ENCODE data around the gene VTI1A. TPM values are rescaled to one million over a fixed set of nuclear protein-coding genes. Genes with fewer than 3 reads are reported as not detected.

VTI1A gene
- total and polyA plus RNA-seq, 2 experiments from 2014 or later: 26.8 to 31.0 TPM

GRCh38 chr10:112746329-112746728 lies 299.3 kb downstream of the VTI1A start:
- Mint-ChIP-seq H3K36me3 (ENCODE audit: low read depth) (no peaks in the 10 kb centered on the region), H3K9me3 (no peaks in the 10 kb centered on the region), H3K27me3 (ENCODE audit: insufficient read depth, low read depth, poor library complexity) (peaks cover 3% of the 10 kb centered on the region), H3K4me3 (no peak overlapping the region), H3K27ac (no peak overlapping the region), H3K4me1 (peaks cover 26% of the 10 kb centered on the region)
- DNase-seq (ENCODE audit: low spot score) (no peak), ATAC-seq (no peak)
- Histone ChIP-seq H4K20me1 (replicated peaks; ENCODE audit: insufficient read depth) (no peaks in the 10 kb centered on the region), H3K27ac (ENCODE audit: low read depth) (no peak overlapping the region), H3K4me2 (no peak overlapping the region), H3K79me2 (replicated peaks; ENCODE audit: insufficient read depth) (no peaks in the 10 kb centered on the region), H3K4me1 (ENCODE audit: insufficient read depth) (peaks cover 18% of the 10 kb centered on the region; the same call in 1 of the 2 replicates), H3K9me2 (ENCODE audit: insufficient read depth) (no peaks in the 10 kb centered on the region), H2AFZ (no peak overlapping the region), H3K4me3 (no peak overlapping the region), H3F3A (replicated peaks; ENCODE audit: low read depth) (0 out of 2 replicates have a peak, but pooled peaks cover 3% of the 10 kb centered on the region), H3K27me3 (ENCODE audit: insufficient read depth) (no peaks in the 10 kb centered on the region), H3K36me3 (ENCODE audit: insufficient read depth) (no peaks in the 10 kb centered on the region)
- no peak for TF ChIP-seq ZNF114 (CRISPR knock-in tag; IDR thresholded peaks at IDR 0.05)
- TF ChIP-seq EZH2 (IDR thresholded peaks at IDR 0.05; ENCODE audit: low read depth, unreplicated experiment): no peak
- TF ChIP-seq POLR2AphosphoS5 (IDR thresholded peaks at IDR 0.05; ENCODE audit: low read depth): no peak
- TF ChIP-seq CTCF (conservative IDR thresholded peaks at IDR 0.05; ENCODE audit: low read depth in 2 of 2): no peak
- TF ChIP-seq STAT1 (IDR thresholded peaks at IDR 0.05; ENCODE audit: unreplicated experiment): no peak
- TF ChIP-seq EZH2phosphoT487 (IDR thresholded peaks at IDR 0.05; ENCODE audit: unreplicated experiment): no peak
- TF ChIP-seq ETS1 (IDR thresholded peaks at IDR 0.05): no peak
- no peak for TF ChIP-seq CREB1 (CRISPR knock-in tag; IDR thresholded peaks at IDR 0.05; ENCODE audit: low read depth)
- no peak for TF ChIP-seq ZNF462 (CRISPR knock-in tag; IDR thresholded peaks at IDR 0.05)
- no peak for TF ChIP-seq NANOG (IDR thresholded peaks at IDR 0.05; ENCODE audit: borderline replicate concordance)
- TF ChIP-seq ZNF331 (CRISPR knock-in tag; IDR thresholded peaks at IDR 0.05; ENCODE audit: low read depth): no peak
- TF ChIP-seq JUNB (IDR thresholded peaks at IDR 0.05; ENCODE audit: unreplicated experiment): no peak
- no peak for TF ChIP-seq REST (IDR thresholded peaks at IDR 0.05; ENCODE audit: unreplicated experiment)
